ENCODE data around the gene CTXN3. TPM values are rescaled to one million over a fixed set of nuclear protein-coding genes. Genes with fewer than 3 reads are reported as not detected.

The CTXN3 gene
- total and polyA plus RNA-seq, 2 donors (not counting 3 experiments of a cell fraction or from before 2014, with no cell fraction given), result not detected

- H3K79me2 ChIP-seq (ENCODE audit: control insufficient read depth, insufficient read depth, low read length), result no peaks in the 10 kb centered on the region
- intact Hi-C loops (cut with micrococcal nuclease) (no loop called here), dilution Hi-C loops (cut with MboI; ENCODE audit: extremely low pct_ligation_motif_present, low sequenced_read_pairs) (no loop called here)
- H3K4me1 ChIP-seq (ENCODE audit: control insufficient read depth, extremely low read depth, insufficient read depth, low read length), result no peaks in the 10 kb centered on the region
- H3K9ac ChIP-seq (replicated peaks; ENCODE audit: extremely low read depth, insufficient read depth, low read length), result no peak overlapping the region
- no peaks in the 10 kb centered on the region for H3K36me3 ChIP-seq (ENCODE audit: control insufficient read depth in 2 of 2, extremely low read depth in 1 of 2, insufficient read depth in 2 of 2, low read length in 2 of 2)
- POLR2A ChIA-PET, result no interaction called here
- H3K27ac ChIP-seq (ENCODE audit: insufficient read depth, low read depth, low read length), result no peak overlapping the region
- H2AFZ ChIP-seq (ENCODE audit: low read depth, low read length), result no peak overlapping the region
- no TSS peak for BruUV-seq (replicated peaks)
- no peaks in the 10 kb centered on the region for H3K9me3 ChIP-seq (replicated peaks; ENCODE audit: control insufficient read depth, insufficient read depth, low read length)
- H4K20me1 ChIP-seq (replicated peaks; ENCODE audit: control insufficient read depth, extremely low read depth, insufficient read depth, low read length), result no peaks in the 10 kb centered on the region
- TF ChIP-seq GATA2 (IDR thresholded peaks at IDR 0.05; ENCODE audit: insufficient read depth, insufficient read length, low read depth, low read length), result peak; percentile 38
- TF ChIP-seq FOS (IDR thresholded peaks at IDR 0.05; ENCODE audit: borderline replicate concordance, insufficient read depth, low read length), result no peak
- FAIRE-seq (peak; percentile 26), DNase-seq (ENCODE audit: low read depth, low spot score) (no peak)
- no peaks in the 10 kb centered on the region for H3K9me1 ChIP-seq (replicated peaks; ENCODE audit: control insufficient read depth, extremely low read depth, insufficient read depth, low read length)
- CTCF ChIA-PET, result interaction anchor here (0.6 kb wide), 1 partner anchor 91 kb away, joined by 3 read pairs; no protein-coding TSS in a partner anchor
- H3K27me3 ChIP-seq (ENCODE audit: control insufficient read depth in 2 of 2, insufficient read depth in 2 of 2, low read length in 2 of 2), result peaks cover 5% of the 10 kb centered on the region in 2 experiments
- H3K4me2 ChIP-seq (ENCODE audit: insufficient read depth, low read length), result no peak overlapping the region
- H3K4me3 ChIP-seq (replicated peaks in 1 of 3; ENCODE audit: insufficient read depth in 1 of 3, low read depth in 1 of 3, low read length in 3 of 3), result no peak overlapping the region
Observed at GRCh38 chr5:127697894-127698600, 49.2 kb downstream of the CTXN3 start.

GRCh38 chr5:127699416-127699815, 50.5 kb downstream of the CTXN3 start:
- no peaks in the 10 kb centered on the region for H3K36me3 ChIP-seq (ENCODE audit: control insufficient read depth in 2 of 2, extremely low read depth in 1 of 2, insufficient read depth in 2 of 2, low read length in 2 of 2)
- peaks cover 2 to 5% of the 10 kb centered on the region in 2 experiments for H3K27me3 ChIP-seq (ENCODE audit: control insufficient read depth in 2 of 2, insufficient read depth in 2 of 2, low read length in 2 of 2)
- H3K27ac ChIP-seq (ENCODE audit: insufficient read depth, low read depth, low read length), result no peak overlapping the region
- TF ChIP-seq POLR2AphosphoS5 (IDR thresholded peaks at IDR 0.05; ENCODE audit: insufficient read depth, low read depth, low read length), result no peak
- no peak for TF ChIP-seq GATA2 (IDR thresholded peaks at IDR 0.05; ENCODE audit: insufficient read depth, insufficient read length, low read depth, low read length)
- no peak for TF ChIP-seq FOS (IDR thresholded peaks at IDR 0.05; ENCODE audit: borderline replicate concordance, insufficient read depth, low read length)
- no peak for TF ChIP-seq MYC (IDR thresholded peaks at IDR 0.05; ENCODE audit: low read depth, low read length)
- TF ChIP-seq EZH2 (IDR thresholded peaks at IDR 0.05; ENCODE audit: borderline replicate concordance, low read depth, low read length, severe bottlenecking), result no peak
- TF ChIP-seq MAX (IDR thresholded peaks at IDR 0.05; ENCODE audit: insufficient read depth, insufficient read length), result no peak
- TF ChIP-seq CTCF (IDR thresholded peaks at IDR 0.05; ENCODE audit: extremely low read depth in 1 of 2, insufficient read depth in 1 of 2, low read depth in 1 of 2, low read length in 2 of 2), result no peak
- TF ChIP-seq JUN (IDR thresholded peaks at IDR 0.05; ENCODE audit: borderline replicate concordance, insufficient read depth, insufficient read length, low read depth), result no peak
- TF ChIP-seq POLR2A (IDR thresholded peaks at IDR 0.05; ENCODE audit: low read depth, low read length), result no peak
- no peak overlapping the region for H2AFZ ChIP-seq (ENCODE audit: low read depth, low read length)
- no peaks in the 10 kb centered on the region for H3K4me1 ChIP-seq (ENCODE audit: control insufficient read depth, extremely low read depth, insufficient read depth, low read length)
- no peak overlapping the region for H3K4me3 ChIP-seq (replicated peaks in 1 of 3; ENCODE audit: insufficient read depth in 1 of 3, low read depth in 1 of 3, low read length in 3 of 3)
- no peaks in the 10 kb centered on the region for H3K9me1 ChIP-seq (replicated peaks; ENCODE audit: control insufficient read depth, extremely low read depth, insufficient read depth, low read length)
- FAIRE-seq (no peak), DNase-seq (ENCODE audit: low read depth, low spot score) (no peak)
- BruUV-seq (replicated peaks), result no TSS peak
- ChIA-PET CTCF (no interaction called here), POLR2A (no interaction called here)
- no peak overlapping the region for H3K9ac ChIP-seq (replicated peaks; ENCODE audit: extremely low read depth, insufficient read depth, low read length)
- dilution Hi-C loops (cut with MboI; ENCODE audit: extremely low pct_ligation_motif_present, low sequenced_read_pairs), result no loop called here
- H3K4me2 ChIP-seq (ENCODE audit: insufficient read depth, low read length), result no peak overlapping the region
- no peaks in the 10 kb centered on the region for H3K9me3 ChIP-seq (replicated peaks; ENCODE audit: control insufficient read depth, insufficient read depth, low read length)
- H4K20me1 ChIP-seq (replicated peaks; ENCODE audit: control insufficient read depth, extremely low read depth, insufficient read depth, low read length), result no peaks in the 10 kb centered on the region
- intact Hi-C loops (cut with micrococcal nuclease), result no loop called here
- H3K79me2 ChIP-seq (ENCODE audit: control insufficient read depth, insufficient read depth, low read length), result no peaks in the 10 kb centered on the region
